ENCODE measurements around the gene MYCBP. TPM values are rescaled to one million over a fixed set of nuclear protein-coding genes. Genes with fewer than 3 reads are reported as not detected.

The MYCBP gene
- total RNA-seq, 1 donor from 2014 or later = 0.64 TPM

- intact Hi-C loops (cut with DNase I) = loop anchor here (10.0 kb wide), 1 partner anchor 1178 kb away; the partner anchor contains the start of gene CAP1
- Histone ChIP-seq H3K4me1 (peaks cover 0 to 3% of the 10 kb centered on the region in 2 donors), H3K9me3 (no peaks in the 10 kb centered on the region), H3K4me3 (no peak overlapping the region), H3K27me3 (no peaks in the 10 kb centered on the region), H3K27ac (no peak overlapping the region), H3K36me3 (no peaks in the 10 kb centered on the region)
- TF ChIP-seq CTCF (IDR thresholded peaks at IDR 0.05) = no peak
- DNase-seq (ENCODE audit: low spot score in 2 of 2) = no peak
Observed at GRCh38 chr1:38867208-38867607, 5.9 kb downstream of the MYCBP start.

GRCh38 chr1:38865112-38865715 is 7.9 kb downstream of the MYCBP start:
- DNase-seq (ENCODE audit: low spot score in 2 of 2) = no peak
- TF ChIP-seq CTCF (IDR thresholded peaks at IDR 0.05) = no peak
- Histone ChIP-seq H3K4me3 (no peak overlapping the region), H3K27me3 (no peaks in the 10 kb centered on the region), H3K27ac (no peak overlapping the region), H3K4me1 (peaks cover 6 to 9% of the 10 kb centered on the region in 2 donors), H3K36me3 (no peaks in the 10 kb centered on the region), H3K9me3 (no peaks in the 10 kb centered on the region)
- intact Hi-C loops (cut with DNase I) = loop anchor here (10.0 kb wide), 1 partner anchor 1180 kb away; the partner anchor contains the start of gene CAP1

- Histone ChIP-seq H3K27ac (peak overlapping the region in 1 of 2 donors; percentile 69), H3K9me3 (no peaks in the 10 kb centered on the region), H3K36me3 (peaks cover 7 to 11% of the 10 kb centered on the region in 2 donors), H3K27me3 (no peaks in the 10 kb centered on the region), H3K4me1 (peaks cover 6 to 28% of the 10 kb centered on the region in 2 donors), H3K4me3 (peak overlapping the region; percentile 91 to 97)
- no peak for DNase-seq (ENCODE audit: low spot score in 2 of 2)
- intact Hi-C loops (cut with DNase I) = loop anchor here (10.0 kb wide), 1 partner anchor 1184 kb away; the partner anchor contains the start of gene CAP1
- TF ChIP-seq CTCF (IDR thresholded peaks at IDR 0.05) = no peak
Observed at GRCh38 chr1:38860454-38860795, 12.7 kb downstream of the MYCBP start.

- peak within 1 kb of the TSS; percentile 91 to 97 for H3K4me3 ChIP-seq
- intact Hi-C loops (cut with DNase I) = loop anchor here (1.0 to 10.0 kb wide), 5 partner anchors 13 to 1185 kb away; partner anchors contain the start of genes AKIRIN1, CAP1, MYCBP and NDUFS5
- no peak for TF ChIP-seq CTCF (IDR thresholded peaks at IDR 0.05)
- peak within 1 kb of the TSS; percentile 80 to 93 for H3K27ac ChIP-seq
- DNase-seq (ENCODE audit: low spot score in 2 of 2) = peak; percentile 100
- H3K36me3 ChIP-seq = peaks cover 14 to 15% of the 10 kb centered on the region in 2 donors
- H3K27me3 ChIP-seq = no peaks in the 10 kb centered on the region
- H3K4me1 ChIP-seq = peaks cover 6 to 28% of the 10 kb centered on the region in 2 donors
- H3K9me3 ChIP-seq = no peaks in the 10 kb centered on the region
Observed at GRCh38 chr1:38859561-38860453, 13.3 kb downstream of the MYCBP start, which contains the start of gene RRAGC. Gene RRAGC (minus strand): TSS chr1:38859772. CDS start chr1:38859646, 126 bp downstream.

- Histone ChIP-seq H3K36me3 (peaks cover 15 to 20% of the 10 kb centered on the region in 2 donors), H3K4me3 (peak overlapping the region; percentile 91 to 97), H3K27ac (peak overlapping the region; percentile 80 to 93), H3K27me3 (no peaks in the 10 kb centered on the region), H3K9me3 (no peaks in the 10 kb centered on the region), H3K4me1 (peaks cover 6 to 28% of the 10 kb centered on the region in 2 donors)
- no peak for TF ChIP-seq CTCF (IDR thresholded peaks at IDR 0.05)
- intact Hi-C loops (cut with DNase I) = loop anchor here (1.0 to 10.0 kb wide), 4 partner anchors 14 to 844 kb away; partner anchors contain the start of genes AKIRIN1, MYCBP, NDUFS5 and UTP11
- peak; percentile 18 to 84 for DNase-seq (ENCODE audit: low spot score in 2 of 2)
Observed at GRCh38 chr1:38858833-38859560, 14.2 kb downstream of the MYCBP start.

All from ascending aorta (tissue), 2 donors.